Fibroblast of lung (primary cell): ENCODE data around the gene USP6.

ENCODE experiments used
- EZH2 ChIP-seq: IDR thresholded peaks from 2 replicates; pipeline ENCODE4 v1.5.1; 2012; ENCODE audit warnings: low read length, control low read depth, mild to moderate bottlenecking; ENCODE audit errors: missing control alignments
- TF ChIP-seq, protein P1 (sequence below), 2 donors: IDR thresholded peaks in 1 of 2; conservative IDR thresholded peaks in 1 of 2; 1 replicate in 1 of 2; 2 replicates in 1 of 2; pipeline ENCODE4 v1.5.1; 2011 to 2012; ENCODE audit warnings: low read length in 2 of 2, control low read depth in 1 of 2, inconsistent platforms in 1 of 2, low read depth in 1 of 2, mild to moderate bottlenecking in 1 of 2

- TF ChIP-seq, protein P1, sequence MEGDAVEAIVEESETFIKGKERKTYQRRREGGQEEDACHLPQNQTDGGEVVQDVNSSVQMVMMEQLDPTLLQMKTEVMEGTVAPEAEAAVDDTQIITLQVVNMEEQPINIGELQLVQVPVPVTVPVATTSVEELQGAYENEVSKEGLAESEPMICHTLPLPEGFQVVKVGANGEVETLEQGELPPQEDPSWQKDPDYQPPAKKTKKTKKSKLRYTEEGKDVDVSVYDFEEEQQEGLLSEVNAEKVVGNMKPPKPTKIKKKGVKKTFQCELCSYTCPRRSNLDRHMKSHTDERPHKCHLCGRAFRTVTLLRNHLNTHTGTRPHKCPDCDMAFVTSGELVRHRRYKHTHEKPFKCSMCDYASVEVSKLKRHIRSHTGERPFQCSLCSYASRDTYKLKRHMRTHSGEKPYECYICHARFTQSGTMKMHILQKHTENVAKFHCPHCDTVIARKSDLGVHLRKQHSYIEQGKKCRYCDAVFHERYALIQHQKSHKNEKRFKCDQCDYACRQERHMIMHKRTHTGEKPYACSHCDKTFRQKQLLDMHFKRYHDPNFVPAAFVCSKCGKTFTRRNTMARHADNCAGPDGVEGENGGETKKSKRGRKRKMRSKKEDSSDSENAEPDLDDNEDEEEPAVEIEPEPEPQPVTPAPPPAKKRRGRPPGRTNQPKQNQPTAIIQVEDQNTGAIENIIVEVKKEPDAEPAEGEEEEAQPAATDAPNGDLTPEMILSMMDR (conservative IDR thresholded peaks at IDR 0.05 in 1 of 2, IDR thresholded peaks at IDR 0.05 in 1 of 2; ENCODE audit: low read depth in 1 of 2, low read length in 2 of 2), result no peak
- TF ChIP-seq EZH2, result no peak
These were observed 88.1 kb downstream of the USP6 start for GRCh38 chr17:5203908-5204294.
